Hepatocyte (in vitro differentiated cells): Measurements from ENCODE around the gene SASH3.

ENCODE experiments used
- CTCF ChIP-seq: fragments of 200-600 bp; sonication (generic); IDR thresholded peaks from 2 replicates; pipeline ENCODE4 v1.5.1; 2016; ENCODE audit warnings: antibody characterized with exemption, mild to moderate bottlenecking; ENCODE audit not compliant: poor library complexity
- EZH2 ChIP-seq: fragments of 200-600 bp; sonication (generic); IDR thresholded peaks from 2 replicates; pipeline ENCODE4 v1.6.1; 2016; ENCODE audit warnings: antibody characterized with exemption, mild to moderate bottlenecking, borderline replicate concordance

GRCh38 chrX:129755779-129756650 lies 23.7 kb upstream of the SASH3 start:
- TF ChIP-seq EZH2 (no peak), CTCF (no peak)
